Measurements from ENCODE around the gene MAGED4B.
"Not testable (repeated sequence)": the region's sequence is repeated elsewhere in the genome, so short reads cannot be mapped to it uniquely, and the experiment has no call there.

DNA sequence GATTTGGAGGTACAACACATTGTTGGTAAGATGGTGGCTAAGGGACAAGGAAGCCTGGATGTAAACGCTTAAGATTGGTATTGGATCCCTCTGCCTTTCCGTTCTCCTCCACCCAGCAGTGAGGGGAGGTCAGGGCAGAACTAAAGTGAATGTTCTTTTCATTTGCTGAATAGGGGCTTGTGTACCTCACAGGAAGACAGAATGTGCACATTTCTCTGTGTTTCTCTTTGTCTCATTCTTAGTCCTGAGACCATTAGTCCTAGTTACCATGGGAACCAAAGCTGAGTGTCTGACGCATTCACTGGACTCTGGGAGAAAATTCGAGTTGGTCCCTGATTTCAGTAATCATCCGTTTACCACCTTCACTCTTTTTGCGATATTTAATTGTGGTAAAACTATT is 26.7 kb downstream of the MAGED4B start:
- TF ChIP-seq, protein P1, sequence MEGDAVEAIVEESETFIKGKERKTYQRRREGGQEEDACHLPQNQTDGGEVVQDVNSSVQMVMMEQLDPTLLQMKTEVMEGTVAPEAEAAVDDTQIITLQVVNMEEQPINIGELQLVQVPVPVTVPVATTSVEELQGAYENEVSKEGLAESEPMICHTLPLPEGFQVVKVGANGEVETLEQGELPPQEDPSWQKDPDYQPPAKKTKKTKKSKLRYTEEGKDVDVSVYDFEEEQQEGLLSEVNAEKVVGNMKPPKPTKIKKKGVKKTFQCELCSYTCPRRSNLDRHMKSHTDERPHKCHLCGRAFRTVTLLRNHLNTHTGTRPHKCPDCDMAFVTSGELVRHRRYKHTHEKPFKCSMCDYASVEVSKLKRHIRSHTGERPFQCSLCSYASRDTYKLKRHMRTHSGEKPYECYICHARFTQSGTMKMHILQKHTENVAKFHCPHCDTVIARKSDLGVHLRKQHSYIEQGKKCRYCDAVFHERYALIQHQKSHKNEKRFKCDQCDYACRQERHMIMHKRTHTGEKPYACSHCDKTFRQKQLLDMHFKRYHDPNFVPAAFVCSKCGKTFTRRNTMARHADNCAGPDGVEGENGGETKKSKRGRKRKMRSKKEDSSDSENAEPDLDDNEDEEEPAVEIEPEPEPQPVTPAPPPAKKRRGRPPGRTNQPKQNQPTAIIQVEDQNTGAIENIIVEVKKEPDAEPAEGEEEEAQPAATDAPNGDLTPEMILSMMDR (IDR thresholded peaks at IDR 0.05), result not testable (repeated sequence)
- not testable (repeated sequence) for TF ChIP-seq EZH2 (IDR thresholded peaks at IDR 0.05; ENCODE audit: borderline replicate concordance, insufficient read depth, low read depth, low read length, poor library complexity, severe bottlenecking)

Measured in B cell (primary cell).